ENCODE results near the gene RIPOR1.
"Not testable (repeated sequence)": the region's sequence is repeated elsewhere in the genome, so short reads cannot be mapped to it uniquely, and the experiment has no call there.

RIPOR1 gene

DNA sequence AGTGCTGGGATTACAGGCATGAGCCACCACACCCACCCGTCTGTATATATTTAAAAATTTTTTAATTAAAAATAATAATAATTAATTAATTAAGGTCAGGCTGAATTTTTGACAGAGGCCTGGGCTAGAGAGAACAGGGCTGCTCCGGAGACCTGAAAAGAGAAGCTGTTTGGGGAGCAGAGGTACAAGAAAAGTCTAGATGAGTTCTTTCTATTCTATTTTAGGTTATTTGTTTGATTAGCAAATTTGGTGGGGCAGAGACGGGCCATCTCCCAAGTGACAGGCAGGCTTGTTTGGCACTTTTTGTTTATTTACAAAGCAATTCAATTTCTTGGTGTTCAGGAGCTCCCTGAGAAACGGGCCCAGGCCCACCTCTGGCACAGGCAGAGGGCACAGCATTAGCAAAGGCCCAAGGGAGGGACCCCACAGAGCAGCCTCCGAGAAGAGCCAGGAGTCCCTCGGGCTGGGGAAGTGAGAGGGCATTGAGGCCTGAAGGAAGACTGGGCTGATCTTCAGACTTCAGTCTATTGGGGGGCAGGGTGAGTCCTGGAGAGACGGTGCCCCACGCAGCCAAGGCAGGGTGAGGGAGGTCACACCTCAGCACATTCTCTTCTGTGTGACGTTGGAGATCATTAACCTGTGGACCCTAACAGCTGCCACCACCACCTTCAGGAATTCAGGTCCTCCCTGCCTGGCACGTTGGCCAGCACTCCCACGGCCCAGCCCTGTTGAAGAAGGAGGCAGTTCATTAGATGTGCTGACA is 10.8 kb upstream of the RIPOR1 start:
- no peak for DNase-seq

DNA sequence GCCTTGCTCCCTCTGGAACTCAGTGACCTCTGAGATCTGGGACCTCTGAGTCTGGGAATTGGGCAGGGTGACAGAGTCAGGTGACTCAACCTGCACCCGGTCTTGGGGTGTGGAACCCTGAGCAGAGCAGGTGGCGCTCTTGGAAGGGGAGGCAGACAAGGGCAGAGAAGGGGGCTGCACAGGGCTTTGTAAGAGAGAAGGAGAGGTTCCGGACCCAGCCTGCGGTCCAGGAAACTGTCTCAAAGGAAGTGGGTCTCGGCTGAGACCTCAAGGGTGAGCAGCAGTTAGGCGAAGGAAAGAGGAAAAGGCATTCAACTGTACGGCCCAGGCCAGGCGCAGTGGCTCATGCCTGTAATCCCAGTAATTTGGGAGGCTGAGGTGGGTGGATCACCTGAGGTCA is 10.0 kb upstream of the RIPOR1 start:
- no peak for DNase-seq

GRCh38 chr16:67519242-67519641 is 9.4 kb upstream of the RIPOR1 start:
- DNase-seq, result no peak

DNA sequence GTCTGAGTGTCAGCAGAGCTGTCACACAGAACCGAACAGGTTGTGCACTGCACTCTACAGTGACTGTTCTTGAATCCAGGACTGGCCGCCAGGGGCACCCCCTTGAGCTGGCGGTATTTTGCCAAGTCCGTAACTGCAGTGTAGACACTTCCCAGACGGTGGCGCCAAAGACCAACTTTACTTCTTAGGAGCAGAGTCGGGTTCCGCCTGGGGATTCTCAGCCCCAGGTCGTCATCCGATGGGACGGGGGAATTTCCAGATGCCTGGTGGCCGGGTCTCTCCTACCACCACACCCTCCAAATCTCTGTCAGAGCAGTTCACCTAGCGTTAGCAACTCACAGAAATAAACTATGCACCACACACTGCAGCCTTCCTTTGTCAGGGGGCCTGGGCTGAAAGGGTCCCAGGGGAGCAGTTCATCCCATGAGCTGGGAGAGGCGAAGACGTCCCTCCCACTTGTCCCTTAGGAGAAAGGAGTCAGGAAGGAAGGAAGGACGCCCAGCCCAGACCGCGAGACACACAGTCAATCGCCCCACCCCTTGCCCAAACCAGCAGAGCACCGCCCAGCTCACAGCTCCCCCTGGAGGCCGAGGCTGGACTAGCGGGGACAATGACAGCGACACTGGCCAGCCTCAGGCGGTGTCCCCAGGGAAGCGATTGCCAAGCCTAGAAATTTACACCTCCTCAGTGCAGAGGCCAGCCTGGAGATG is 7.4 kb upstream of the RIPOR1 start:
- peak; percentile 94 to 97 for DNase-seq

- no peak for DNase-seq
These were observed 3.3 kb upstream of the RIPOR1 start for GRCh38 chr16:67525176-67525860.

DNA sequence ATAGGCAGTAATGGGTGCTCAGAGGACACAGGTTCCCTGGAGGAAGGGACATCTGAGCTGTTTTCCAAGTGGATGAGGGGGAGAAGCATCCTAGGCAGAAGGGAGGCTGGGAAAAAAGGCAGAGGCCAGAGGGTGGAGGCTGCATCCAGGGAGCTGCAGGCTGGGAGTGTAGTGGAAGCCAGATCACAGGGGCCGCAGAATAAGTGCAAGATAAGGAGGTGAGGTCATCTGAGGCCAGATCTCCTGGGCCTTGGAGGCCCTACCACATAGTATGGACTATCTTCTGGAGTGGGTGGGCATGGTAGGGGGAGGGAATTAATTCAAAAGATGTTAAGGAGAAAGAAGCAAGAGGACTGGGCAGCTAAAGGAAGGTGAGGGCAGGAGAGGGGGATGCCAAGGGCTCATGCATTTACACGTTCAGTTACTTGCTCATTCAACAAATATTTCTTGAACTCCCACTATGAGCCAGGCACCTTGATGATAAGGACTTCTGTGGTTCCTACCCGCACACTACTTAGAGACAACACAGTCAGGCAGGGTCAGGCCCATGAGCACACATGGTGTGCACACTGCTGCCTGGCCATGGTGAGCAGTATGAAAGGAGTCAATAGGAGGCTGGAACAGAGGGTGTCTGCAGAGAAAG is 2.4 kb upstream of the RIPOR1 start:
- no peak for DNase-seq

GRCh38 chr16:67528870-67529581 is 397 bp downstream of the RIPOR1 start:
- peak in 1 of 2 experiments; percentile 37 for DNase-seq

DNA sequence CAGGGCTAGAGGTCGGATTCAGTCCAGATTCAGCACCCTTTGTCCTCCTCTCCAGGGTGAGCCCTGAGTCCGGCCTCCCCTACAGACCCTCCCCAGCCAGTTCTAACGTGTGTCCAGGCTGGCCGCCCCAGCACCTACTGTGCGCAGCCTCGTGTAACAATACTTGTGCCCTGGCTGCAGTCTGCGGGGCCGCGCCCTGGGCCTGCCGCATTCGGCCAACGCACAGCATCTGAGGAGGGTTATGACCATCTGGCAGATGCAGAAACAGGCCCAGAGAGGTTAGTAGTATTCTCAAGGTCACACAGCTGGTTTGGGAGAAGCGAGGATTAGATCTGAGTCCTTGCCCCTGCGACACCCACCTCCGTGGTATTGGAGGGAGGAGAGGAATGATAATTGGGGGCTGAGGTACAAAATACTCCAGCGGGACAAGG is 968 bp downstream of the RIPOR1 start:
- no peak for DNase-seq

DNA sequence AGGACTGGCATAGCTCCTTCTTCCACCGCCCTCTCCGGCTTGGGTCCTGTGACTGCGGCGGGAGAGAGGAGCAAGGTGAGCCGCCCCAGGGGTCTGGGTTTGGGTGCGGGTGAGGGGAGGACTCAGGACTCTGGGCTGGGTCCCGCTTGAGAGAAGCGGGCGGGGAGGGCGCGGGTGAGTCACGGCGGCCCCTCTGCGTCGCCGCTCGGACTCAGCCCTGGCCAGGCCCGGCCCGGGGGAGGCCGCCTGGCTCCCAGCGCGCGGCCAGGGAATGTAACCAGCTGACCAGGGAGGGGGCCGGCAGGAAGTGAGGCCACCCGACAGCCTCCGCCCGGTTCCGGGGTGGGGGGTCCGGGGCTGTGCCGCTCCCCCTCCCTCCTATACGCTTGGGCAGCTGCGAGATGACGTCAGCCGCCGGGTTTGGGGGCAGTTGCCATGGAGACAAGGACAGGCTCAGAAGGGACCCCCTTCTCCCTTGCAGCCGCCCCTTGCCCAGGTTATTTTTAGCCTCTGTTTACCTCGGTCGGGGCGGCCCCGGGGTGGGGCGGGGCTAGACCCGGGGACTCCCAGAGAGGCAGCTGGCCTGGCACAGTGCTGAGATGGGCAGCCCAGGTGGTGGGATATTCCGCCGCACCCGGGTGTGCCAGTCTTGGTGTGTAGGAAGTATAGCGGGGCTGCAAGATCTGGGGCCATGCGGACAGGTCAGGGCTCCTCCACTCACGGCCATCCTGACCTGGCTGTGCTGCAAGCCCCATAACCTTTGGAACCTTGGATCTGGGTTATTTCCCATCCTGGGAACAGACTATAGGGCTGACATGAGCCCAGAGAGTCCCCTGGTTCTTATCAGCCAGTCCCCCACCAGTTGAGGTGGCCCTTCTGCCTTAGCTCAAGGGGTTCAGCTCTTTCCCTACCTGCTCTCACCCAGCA is 1.6 kb downstream of the RIPOR1 start:
- DNase-seq, result no peak

GRCh38 chr16:67531247-67531646 is 2.6 kb downstream of the RIPOR1 start:
- DNase-seq, result no peak

GRCh38 chr16:67533024-67533560 is 4.5 kb downstream of the RIPOR1 start:
- no peak for DNase-seq

DNA sequence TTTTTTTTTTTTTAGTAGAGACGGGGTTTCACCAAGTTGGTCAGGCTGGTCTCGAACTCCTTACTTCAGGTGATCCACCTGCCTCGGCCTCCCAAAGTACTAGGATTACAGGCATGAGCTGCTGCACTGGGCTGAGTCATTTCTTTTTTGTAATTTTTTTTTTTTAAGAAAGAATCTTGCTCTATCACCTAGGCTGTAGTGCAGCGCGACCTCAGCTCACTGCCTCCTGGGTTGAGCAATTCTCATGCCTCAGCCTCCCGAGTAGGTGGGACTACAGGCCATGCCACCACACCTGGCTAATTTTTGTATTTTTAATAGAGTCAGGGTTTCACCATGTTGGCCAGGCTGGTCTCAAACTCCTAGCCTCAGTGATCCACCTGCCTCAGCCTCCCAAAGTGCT is 5.4 kb downstream of the RIPOR1 start:
- DNase-seq, result not testable (repeated sequence)

DNA sequence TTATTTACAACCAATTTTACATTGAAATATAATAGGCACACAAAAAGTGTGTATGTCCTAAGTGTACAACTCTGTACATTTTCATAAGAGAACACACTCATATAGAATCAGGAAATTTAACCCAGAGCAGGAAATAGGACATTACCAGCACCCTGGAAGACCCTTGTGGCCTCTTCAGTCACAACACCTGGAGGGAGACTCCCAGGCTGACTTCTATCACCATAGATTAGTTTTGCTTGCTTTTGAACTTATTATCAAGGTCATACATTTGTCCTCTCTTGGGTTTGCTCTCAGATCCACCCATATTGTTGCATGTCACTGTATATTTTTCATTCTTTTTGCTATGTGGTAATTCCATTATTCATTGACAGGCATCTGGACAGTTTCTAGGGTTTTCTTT is 5.8 kb downstream of the RIPOR1 start:
- no peak for DNase-seq

- no peak for DNase-seq
These were observed 6.6 kb downstream of the RIPOR1 start for GRCh38 chr16:67535201-67535600.

DNA sequence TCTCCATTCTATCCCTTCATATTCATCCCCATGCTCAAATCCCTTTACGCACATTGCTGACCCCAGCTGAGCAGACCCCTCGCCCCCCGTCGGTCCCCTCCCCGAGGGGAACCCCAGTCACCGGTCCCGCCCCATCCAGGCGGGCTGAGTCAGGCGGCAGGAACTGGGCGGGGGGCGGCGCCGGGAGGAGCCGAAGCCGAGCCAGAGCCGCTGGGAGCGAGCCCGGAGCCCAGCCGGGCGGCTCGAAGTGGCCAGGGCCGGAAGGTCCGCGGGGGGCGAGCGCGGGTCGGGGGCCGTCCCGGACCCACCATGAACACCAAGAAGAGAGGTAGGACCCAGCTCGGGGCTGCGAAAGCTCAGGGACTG is 8.6 kb downstream of the RIPOR1 start:
- peak; percentile 58 to 59 for DNase-seq

DNA sequence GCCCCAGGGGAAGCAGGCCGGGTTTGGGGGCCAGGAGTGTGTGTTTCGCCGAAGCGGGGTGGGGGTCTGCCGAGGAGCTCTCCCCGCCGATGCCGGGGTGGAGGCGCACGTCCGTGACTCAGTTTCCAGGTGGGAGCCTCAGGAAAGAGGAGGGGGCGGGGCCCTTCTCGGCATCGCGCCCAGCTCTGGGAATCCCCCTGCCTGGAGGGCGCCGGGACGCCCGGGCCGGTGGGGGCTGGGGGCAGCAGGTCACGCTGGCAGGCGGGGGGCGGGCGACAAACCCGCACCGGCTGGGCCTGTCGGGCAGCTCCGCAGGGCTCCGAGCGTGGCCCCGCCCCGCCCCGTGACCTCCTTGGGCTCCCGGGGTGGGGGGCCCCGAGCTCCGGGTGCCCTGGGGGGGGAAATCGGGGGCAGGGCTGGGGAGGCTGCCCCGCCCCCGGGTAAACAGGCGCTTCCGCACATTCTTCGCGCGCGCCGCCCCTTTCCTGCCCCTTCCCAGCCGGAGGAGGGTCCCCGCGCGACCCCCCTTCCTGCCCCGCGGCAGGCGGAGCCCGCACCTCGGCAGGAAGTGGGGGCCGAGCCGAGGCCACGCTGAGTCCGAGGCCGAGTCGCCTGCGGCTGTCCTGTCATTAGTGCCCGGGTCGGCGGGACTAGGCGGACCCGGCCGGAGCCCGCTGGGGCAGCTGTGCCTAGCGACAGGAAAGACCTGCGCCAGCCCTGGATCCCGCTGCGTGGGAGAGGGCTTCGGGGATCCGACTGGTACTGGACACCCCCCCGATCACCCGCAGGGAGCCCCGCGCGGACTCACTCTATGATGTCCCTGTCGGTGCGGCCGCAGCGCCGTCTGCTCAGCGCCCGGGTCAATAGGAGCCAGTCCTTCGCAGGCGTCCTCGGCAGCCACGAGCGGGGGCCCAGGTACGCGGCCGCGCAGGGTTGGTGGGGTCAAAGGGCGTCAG is 9.3 kb downstream of the RIPOR1 start:
- DNase-seq, result peak; percentile 59 to 65

DNA sequence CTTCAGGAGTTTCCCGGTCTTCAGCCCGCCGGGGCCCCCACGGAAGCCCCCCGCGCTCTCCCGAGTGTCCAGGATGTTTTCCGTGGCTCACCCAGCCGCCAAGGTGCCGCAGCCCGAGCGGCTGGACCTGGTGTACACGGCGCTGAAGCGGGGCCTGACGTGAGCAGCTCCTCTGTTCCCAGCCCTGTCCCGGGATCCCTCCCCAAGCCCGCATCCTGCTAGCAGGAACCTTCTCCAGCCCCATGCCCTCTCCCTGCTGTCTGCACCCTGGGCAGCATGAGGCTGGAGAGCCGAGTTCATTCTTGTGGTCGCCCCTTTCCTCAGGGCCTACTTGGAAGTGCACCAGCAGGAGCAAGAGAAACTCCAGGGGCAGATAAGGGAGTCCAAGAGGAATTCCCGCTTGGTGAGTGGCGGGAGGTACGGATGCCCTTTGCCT is 10.1 kb downstream of the RIPOR1 start:
- no peak for DNase-seq

DNA sequence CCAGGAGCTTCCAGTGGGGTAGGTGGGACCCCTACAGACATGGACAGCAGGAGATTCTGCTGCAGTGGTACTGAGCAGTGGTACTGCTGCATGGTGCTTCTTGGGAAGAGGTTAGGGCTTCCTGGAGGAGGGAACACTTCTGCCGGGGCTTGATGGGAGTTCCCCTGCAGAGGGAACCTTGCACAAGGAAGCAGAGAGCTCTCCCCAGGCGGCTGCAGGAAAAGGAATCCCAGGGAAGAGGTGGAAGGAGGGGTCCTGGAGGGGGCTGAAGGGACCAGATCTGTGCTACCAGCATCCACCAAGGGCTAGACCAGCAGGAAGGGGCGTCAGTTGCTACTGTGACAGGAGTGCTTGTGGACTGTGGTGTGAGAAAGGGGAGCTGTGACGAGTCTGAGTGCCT is 10.6 kb downstream of the RIPOR1 start:
- no peak for DNase-seq

GRCh38 chr16:67539691-67540635 is 11.3 kb downstream of the RIPOR1 start:
- no peak for DNase-seq

Measured in stimulated activated CD4-positive, alpha-beta T cell treated with anti-CD3 and anti-CD28 coated beads, Interleukin-4, amount 100 ng/mL, for 4 hours (primary cell).